Rectal smooth muscle tissue (tissue), 1 donor: ENCODE results near the gene NOD2.

Source experiments
- H3K27ac ChIP-seq: one replicate; pipeline ENCODE4 v1.7.0; 2013; ENCODE audit warnings: low read depth, low read length, inconsistent platforms
- H3K27me3 ChIP-seq: one replicate; pipeline ENCODE4 v1.7.0; 2013; ENCODE audit warnings: low read length; ENCODE audit not compliant: control insufficient read depth, insufficient read depth
- H3K36me3 ChIP-seq: one replicate; pipeline ENCODE4 v1.7.0; 2013; ENCODE audit warnings: low read length; ENCODE audit not compliant: control insufficient read depth, insufficient read depth
- H3K4me1 ChIP-seq: one replicate; pipeline ENCODE4 v1.7.0; 2013; ENCODE audit warnings: low read length; ENCODE audit not compliant: control insufficient read depth, insufficient read depth
- H3K4me3 ChIP-seq: one replicate; pipeline ENCODE4 v1.7.0; 2013; ENCODE audit warnings: low read length
- H3K9ac ChIP-seq: one replicate; pipeline ENCODE4 v1.7.0; 2013; ENCODE audit warnings: low read length

Gene NOD2

DNA sequence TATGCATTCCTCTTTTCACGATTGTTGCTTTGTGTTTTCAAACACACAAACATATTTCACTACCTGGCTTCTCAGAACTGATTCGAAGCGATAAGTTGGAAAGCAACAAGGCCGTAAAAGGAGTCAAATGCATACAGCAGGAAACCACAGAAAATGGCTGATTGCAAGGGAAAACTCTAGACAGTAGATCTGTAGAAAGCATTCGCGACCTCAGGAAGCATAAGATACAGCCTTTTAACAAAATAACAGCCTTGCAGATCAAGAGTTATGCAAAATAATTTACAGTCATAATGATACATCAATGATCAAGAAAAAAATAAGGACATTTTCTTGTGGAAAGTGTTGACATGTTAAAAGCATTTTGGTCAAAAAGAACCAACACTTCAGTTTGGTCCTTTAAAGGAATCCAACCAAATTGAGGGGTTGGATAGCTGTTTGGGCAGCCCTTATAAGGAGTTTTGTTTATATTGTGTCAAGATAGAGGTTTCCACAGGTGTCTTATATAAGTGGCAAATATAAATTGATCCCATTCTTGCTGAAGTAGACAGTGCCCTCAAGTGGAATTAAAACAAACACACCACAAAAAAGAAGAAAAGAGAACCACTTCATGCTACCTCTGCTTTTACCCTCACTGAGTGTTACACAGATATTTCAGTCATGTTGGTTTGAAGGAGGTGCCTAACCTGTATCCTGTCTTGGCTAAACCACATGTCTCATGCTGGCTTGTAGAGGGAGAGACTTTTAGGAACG is 54.0 kb downstream of the NOD2 start:
- no peaks in the 10 kb centered on the region for H3K27me3 ChIP-seq
- H3K4me3 ChIP-seq: no peak overlapping the region
- H3K27ac ChIP-seq: no peak overlapping the region
- H3K36me3 ChIP-seq: peaks cover 6% of the 10 kb centered on the region
- no peak overlapping the region for H3K9ac ChIP-seq
- H3K4me1 ChIP-seq: peaks cover 10% of the 10 kb centered on the region

DNA sequence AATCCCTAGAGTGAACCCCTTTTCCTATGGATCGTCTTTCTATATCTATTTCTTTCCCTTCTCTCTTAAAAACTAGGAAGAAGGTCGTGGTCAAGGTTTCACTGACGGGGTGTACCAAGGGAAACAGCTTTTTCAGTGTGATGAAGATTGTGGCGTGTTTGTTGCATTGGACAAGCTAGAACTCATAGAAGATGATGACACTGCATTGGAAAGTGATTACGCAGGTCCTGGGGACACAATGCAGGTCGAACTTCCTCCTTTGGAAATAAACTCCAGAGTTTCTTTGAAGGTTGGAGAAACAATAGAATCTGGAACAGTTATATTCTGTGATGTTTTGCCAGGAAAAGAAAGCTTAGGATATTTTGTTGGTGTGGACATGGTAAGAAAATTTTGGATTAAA is 58.1 kb downstream of the NOD2 start:
- Histone ChIP-seq H3K27me3 (no peaks in the 10 kb centered on the region), H3K27ac (no peak overlapping the region), H3K4me1 (peaks cover 4% of the 10 kb centered on the region), H3K9ac (no peak overlapping the region), H3K36me3 (peaks cover 8% of the 10 kb centered on the region), H3K4me3 (no peak overlapping the region)

DNA sequence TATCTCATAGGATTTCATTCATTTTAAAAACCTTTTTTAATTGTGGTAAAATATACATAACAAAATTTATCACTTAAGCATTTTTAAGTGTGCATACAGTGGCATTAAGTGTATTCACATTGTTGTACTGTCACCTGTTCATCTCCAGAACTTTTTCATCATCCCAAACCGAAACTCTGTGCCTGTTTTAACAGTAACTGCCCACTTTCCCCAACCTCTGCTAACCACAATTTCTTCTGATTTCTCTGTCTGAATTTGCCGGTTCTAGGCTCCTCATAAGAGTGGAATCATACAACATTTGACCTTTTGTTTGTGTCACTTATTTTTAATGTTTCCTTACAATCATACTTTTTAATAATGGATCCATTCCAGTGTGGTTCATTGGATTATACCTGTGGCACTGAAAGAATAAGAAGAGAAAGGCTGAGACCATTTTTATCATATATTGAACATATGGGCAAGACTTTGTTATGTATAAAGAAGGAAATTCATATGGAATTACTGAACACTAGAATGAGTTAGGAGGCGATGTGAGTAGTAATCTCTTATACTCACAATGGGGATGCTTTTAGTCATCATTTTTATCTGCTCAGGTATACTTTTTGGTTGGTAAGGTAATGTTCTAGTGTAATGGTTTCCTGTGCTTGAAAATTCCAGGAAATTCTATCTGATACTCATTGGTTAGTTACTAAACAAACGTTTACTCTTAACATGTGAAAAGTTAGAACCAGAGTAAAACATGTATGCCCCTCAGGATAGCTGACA is 59.2 kb downstream of the NOD2 start:
- Histone ChIP-seq H3K27ac (no peak overlapping the region), H3K4me1 (peaks cover 2% of the 10 kb centered on the region), H3K27me3 (no peaks in the 10 kb centered on the region), H3K9ac (no peak overlapping the region), H3K4me3 (no peak overlapping the region), H3K36me3 (peaks cover 8% of the 10 kb centered on the region)

DNA sequence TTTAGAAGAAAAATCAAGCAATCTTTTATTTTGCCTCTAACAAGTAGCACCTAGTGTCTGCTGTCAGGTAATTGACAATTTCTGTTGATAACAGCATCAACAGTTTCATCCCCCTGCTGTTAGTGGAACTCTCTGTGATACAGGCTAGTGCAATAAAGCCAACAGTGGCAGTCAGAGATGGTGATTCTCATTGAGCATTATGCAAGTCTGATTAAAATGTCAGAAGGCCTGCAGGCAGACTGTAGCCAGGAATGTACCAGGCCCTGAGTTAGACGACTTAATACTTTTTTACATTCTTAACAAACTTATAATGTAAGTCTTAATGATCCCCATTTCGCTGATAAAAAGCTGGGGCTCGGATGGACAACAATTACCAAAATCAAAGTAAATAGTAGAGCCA is 63.1 kb downstream of the NOD2 start:
- no peaks in the 10 kb centered on the region for H3K27me3 ChIP-seq
- H3K4me3 ChIP-seq: no peak overlapping the region
- H3K27ac ChIP-seq: no peak overlapping the region
- H3K36me3 ChIP-seq: peaks cover 4% of the 10 kb centered on the region
- H3K4me1 ChIP-seq: no peaks in the 10 kb centered on the region
- no peak overlapping the region for H3K9ac ChIP-seq

- H3K4me1 ChIP-seq: no peaks in the 10 kb centered on the region
Measured at GRCh38 chr16:50761267-50761666, 67.9 kb downstream of the NOD2 start.

GRCh38 chr16:50762241-50762640 is 68.8 kb downstream of the NOD2 start:
- H3K27me3 ChIP-seq: no peaks in the 10 kb centered on the region
- H3K4me1 ChIP-seq: no peaks in the 10 kb centered on the region
- H3K4me3 ChIP-seq: no peak overlapping the region
- H3K36me3 ChIP-seq: no peaks in the 10 kb centered on the region
- no peak overlapping the region for H3K9ac ChIP-seq
- no peak overlapping the region for H3K27ac ChIP-seq

More at GRCh38 chr16:50761267-50761666, 67.9 kb downstream of the NOD2 start:
- Histone ChIP-seq H3K27me3 (no peaks in the 10 kb centered on the region), H3K9ac (no peak overlapping the region), H3K27ac (no peak overlapping the region), H3K36me3 (no peaks in the 10 kb centered on the region), H3K4me3 (no peak overlapping the region)

- Histone ChIP-seq H3K27ac (no peak overlapping the region), H3K4me3 (no peak overlapping the region), H3K4me1 (no peaks in the 10 kb centered on the region), H3K27me3 (no peaks in the 10 kb centered on the region), H3K36me3 (no peaks in the 10 kb centered on the region), H3K9ac (no peak overlapping the region)
Measured at GRCh38 chr16:50763211-50763610, 69.8 kb downstream of the NOD2 start.

DNA sequence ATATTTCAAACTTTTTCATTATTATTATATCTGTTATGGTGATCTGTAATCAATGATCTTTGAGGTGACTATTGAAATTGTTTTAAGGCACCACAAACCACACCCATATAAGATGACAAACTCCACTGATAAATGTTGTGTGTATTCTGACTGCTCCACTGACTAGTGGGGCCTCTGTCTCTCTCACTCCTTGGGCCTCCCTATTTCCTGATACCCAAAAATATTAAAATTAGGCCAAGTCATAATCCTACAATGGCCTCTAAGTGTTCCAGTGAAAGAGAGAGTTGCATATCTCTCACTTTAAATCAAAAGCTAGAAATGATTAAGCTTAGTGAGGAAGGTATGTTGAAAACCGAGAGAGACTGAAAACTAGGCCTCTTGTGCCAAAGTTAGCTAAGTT is 71.9 kb downstream of the NOD2 start:
- Histone ChIP-seq H3K4me1 (no peaks in the 10 kb centered on the region), H3K27ac (no peak overlapping the region), H3K27me3 (no peaks in the 10 kb centered on the region), H3K4me3 (no peak overlapping the region), H3K36me3 (no peaks in the 10 kb centered on the region), H3K9ac (no peak overlapping the region)

DNA sequence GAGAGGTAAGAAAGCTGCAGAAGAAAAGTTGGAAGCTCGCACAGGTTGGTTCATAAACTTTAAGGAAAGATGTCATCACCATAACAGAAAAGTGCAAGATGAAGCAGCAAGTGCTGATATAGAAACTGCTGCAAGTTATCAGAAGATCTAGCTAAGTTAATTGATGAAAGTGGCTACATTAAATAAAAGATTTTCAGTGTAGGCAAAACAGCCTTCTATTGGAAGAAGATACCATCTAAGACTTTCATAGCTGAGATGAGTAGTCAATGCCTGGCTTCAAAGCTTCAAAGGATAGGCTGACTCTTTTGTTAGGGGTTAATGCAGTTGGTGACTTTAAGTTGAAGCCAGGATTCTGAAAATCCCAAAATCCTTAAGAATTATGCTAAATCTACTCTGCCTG is 72.5 kb downstream of the NOD2 start:
- Histone ChIP-seq H3K4me3 (no peak overlapping the region), H3K9ac (no peak overlapping the region), H3K27ac (no peak overlapping the region), H3K27me3 (no peaks in the 10 kb centered on the region), H3K4me1 (no peaks in the 10 kb centered on the region), H3K36me3 (no peaks in the 10 kb centered on the region)

- H3K4me3 ChIP-seq: no peak overlapping the region
- H3K9ac ChIP-seq: no peak overlapping the region
- no peaks in the 10 kb centered on the region for H3K4me1 ChIP-seq
- H3K36me3 ChIP-seq: no peaks in the 10 kb centered on the region
- no peak overlapping the region for H3K27ac ChIP-seq
- no peaks in the 10 kb centered on the region for H3K27me3 ChIP-seq
Measured at GRCh38 chr16:50767197-50767596, 73.8 kb downstream of the NOD2 start.

- peaks cover 2% of the 10 kb centered on the region for H3K36me3 ChIP-seq
- H3K4me3 ChIP-seq: no peak overlapping the region
- no peak overlapping the region for H3K27ac ChIP-seq
- no peaks in the 10 kb centered on the region for H3K4me1 ChIP-seq
- H3K27me3 ChIP-seq: no peaks in the 10 kb centered on the region
- H3K9ac ChIP-seq: no peak overlapping the region
Measured at GRCh38 chr16:50771366-50771765, 78.0 kb downstream of the NOD2 start.

- peaks cover 2% of the 10 kb centered on the region for H3K36me3 ChIP-seq
- H3K27ac ChIP-seq: no peak overlapping the region
- no peaks in the 10 kb centered on the region for H3K27me3 ChIP-seq
- H3K9ac ChIP-seq: no peak overlapping the region
- no peaks in the 10 kb centered on the region for H3K4me1 ChIP-seq
- H3K4me3 ChIP-seq: no peak overlapping the region
Measured at GRCh38 chr16:50774405-50774804, 81.0 kb downstream of the NOD2 start.

- Histone ChIP-seq H3K27ac (no peak overlapping the region), H3K4me3 (no peak overlapping the region), H3K36me3 (peaks cover 2% of the 10 kb centered on the region), H3K4me1 (no peaks in the 10 kb centered on the region), H3K9ac (no peak overlapping the region), H3K27me3 (no peaks in the 10 kb centered on the region)
Measured at GRCh38 chr16:50774960-50775359, 81.6 kb downstream of the NOD2 start.
